ENCODE measurements around the gene KLK5. TPM values are rescaled to one million over a fixed set of nuclear protein-coding genes. Genes with fewer than 3 reads are reported as not detected.

Gene KLK5
- polyA plus RNA-seq, 3 donors = not detected

DNA sequence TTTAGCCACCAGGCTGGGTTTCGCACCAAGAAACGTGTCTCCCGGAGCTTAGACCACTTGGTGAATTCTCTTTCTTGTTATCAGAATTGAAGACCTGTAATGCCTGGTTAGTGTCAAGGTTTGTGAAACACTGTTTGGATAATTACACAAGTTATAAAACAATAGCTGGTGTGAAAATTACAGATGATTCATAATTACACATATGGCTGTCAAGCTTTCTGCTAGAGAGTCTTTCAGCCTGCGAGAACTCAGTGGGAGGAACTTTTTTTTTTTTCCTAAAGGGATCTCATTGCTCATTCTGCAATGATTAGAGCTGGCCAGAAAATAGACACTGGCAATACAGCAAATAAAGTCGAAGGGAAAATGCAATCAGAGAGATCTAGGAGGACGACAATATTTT is 28.3 kb downstream of the KLK5 start:
- 69% methylated on average over 3 of the region's 6 CpGs for WGBS (ENCODE audit: insufficient coverage)
- intact Hi-C loops (cut with micrococcal nuclease) = loop anchor here in 1 of 2 donors (10.0 kb wide), 1 partner anchor 240 kb away; no protein-coding TSS in a partner anchor
- no peak overlapping the region for H3K4me2 ChIP-seq (replicated peaks; ENCODE audit: extremely low read depth, low read length, poor library complexity, severe bottlenecking)

DNA sequence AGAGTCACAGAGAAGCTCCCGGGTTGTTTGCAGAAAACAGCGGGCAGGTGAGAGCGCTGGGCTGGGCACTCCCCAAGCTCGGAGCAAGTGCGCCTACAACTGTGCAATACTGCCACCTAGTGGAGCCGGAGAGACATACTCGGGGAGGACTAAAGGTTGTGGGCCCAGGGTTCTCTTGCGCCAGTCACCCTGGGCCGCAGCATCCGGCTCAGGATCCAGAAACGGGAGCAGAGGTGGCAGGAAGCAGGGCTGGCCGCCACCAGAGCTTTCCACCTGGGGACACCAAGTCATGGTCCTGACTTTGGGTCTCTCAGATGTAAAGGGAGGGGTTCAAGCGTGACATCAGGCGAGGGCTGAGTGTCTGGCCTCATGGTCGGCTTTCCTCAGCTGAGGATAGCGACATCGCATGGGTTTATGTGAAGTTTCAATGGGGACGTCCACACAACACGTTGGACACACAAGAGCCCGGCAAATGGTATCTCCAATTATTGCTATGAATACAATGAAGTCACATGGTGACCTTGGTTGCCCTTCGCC is 30.5 kb downstream of the KLK5 start:
- peaks cover 9% of the 10 kb centered on the region for H3K4me1 Mint-ChIP-seq
- H3K9me3 Mint-ChIP-seq = no peaks in the 10 kb centered on the region
- Histone ChIP-seq H3K4me1 (ENCODE audit: control insufficient read depth in 1 of 2, insufficient read depth in 2 of 2, low read length in 2 of 2) (no peaks in the 10 kb centered on the region), H3K27me3 (ENCODE audit: control insufficient read depth in 2 of 2, insufficient read depth in 2 of 2, low read length in 2 of 2) (peaks cover 0 to 3% of the 10 kb centered on the region in 2 donors), H2AFZ (ENCODE audit: insufficient read depth, low read depth, low read length, poor library complexity, severe bottlenecking) (no peak overlapping the region), H3K27ac (ENCODE audit: low read depth in 1 of 2, low read length in 2 of 2) (no peak overlapping the region), H3K79me2 (ENCODE audit: insufficient read depth, low read length) (no peaks in the 10 kb centered on the region), H3K9me3 (replicated peaks in 1 of 2; ENCODE audit: control insufficient read depth in 1 of 2, insufficient read depth in 1 of 2, low read length in 2 of 2) (no peaks in the 10 kb centered on the region), H3K9ac (ENCODE audit: insufficient read depth, low read length, poor library complexity, severe bottlenecking) (no peak overlapping the region), H3K4me2 (replicated peaks; ENCODE audit: extremely low read depth, low read length, poor library complexity, severe bottlenecking) (no peak overlapping the region), H4K20me1 (ENCODE audit: insufficient read depth, low read length) (no peaks in the 10 kb centered on the region), H3K4me3 (replicated peaks in 1 of 3; ENCODE audit: low read depth in 2 of 3, low read length in 3 of 3) (no peak overlapping the region), H3K36me3 (replicated peaks in 1 of 2; ENCODE audit: control insufficient read depth in 1 of 2, insufficient read depth in 2 of 2, low read length in 2 of 2) (no peaks in the 10 kb centered on the region)
- DNase-seq = peak; percentile 47 to 70 (median 54)
- H3K36me3 Mint-ChIP-seq = no peaks in the 10 kb centered on the region
- H3K4me3 Mint-ChIP-seq = no peak overlapping the region
- peaks cover 5 to 24% (median 19%) of the 10 kb centered on the region in 3 donors for H3K27me3 Mint-ChIP-seq (ENCODE audit: low read depth in 3 of 3)
- intact Hi-C loops (cut with micrococcal nuclease) = loop anchor here in 1 of 2 donors (10.0 kb wide), 1 partner anchor 242 kb away; no protein-coding TSS in a partner anchor
- TF ChIP-seq, protein P1, sequence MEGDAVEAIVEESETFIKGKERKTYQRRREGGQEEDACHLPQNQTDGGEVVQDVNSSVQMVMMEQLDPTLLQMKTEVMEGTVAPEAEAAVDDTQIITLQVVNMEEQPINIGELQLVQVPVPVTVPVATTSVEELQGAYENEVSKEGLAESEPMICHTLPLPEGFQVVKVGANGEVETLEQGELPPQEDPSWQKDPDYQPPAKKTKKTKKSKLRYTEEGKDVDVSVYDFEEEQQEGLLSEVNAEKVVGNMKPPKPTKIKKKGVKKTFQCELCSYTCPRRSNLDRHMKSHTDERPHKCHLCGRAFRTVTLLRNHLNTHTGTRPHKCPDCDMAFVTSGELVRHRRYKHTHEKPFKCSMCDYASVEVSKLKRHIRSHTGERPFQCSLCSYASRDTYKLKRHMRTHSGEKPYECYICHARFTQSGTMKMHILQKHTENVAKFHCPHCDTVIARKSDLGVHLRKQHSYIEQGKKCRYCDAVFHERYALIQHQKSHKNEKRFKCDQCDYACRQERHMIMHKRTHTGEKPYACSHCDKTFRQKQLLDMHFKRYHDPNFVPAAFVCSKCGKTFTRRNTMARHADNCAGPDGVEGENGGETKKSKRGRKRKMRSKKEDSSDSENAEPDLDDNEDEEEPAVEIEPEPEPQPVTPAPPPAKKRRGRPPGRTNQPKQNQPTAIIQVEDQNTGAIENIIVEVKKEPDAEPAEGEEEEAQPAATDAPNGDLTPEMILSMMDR (IDR thresholded peaks at IDR 0.05) = peak; percentile 97
- WGBS (ENCODE audit: insufficient coverage) = 15% methylated on average over 14 of the region's 21 CpGs
- H3K27ac Mint-ChIP-seq = no peak overlapping the region

More for the DNA sequence above, 28.3 kb downstream of the KLK5 start:
- Histone ChIP-seq H4K20me1 (ENCODE audit: insufficient read depth, low read length) (no peaks in the 10 kb centered on the region), H3K36me3 (replicated peaks in 1 of 2; ENCODE audit: control insufficient read depth in 1 of 2, insufficient read depth in 2 of 2, low read length in 2 of 2) (no peaks in the 10 kb centered on the region), H3K4me1 (ENCODE audit: control insufficient read depth in 1 of 2, insufficient read depth in 2 of 2, low read length in 2 of 2) (no peaks in the 10 kb centered on the region), H3K27me3 (ENCODE audit: control insufficient read depth in 2 of 2, insufficient read depth in 2 of 2, low read length in 2 of 2) (peaks cover 0 to 3% of the 10 kb centered on the region in 2 donors), H2AFZ (ENCODE audit: insufficient read depth, low read depth, low read length, poor library complexity, severe bottlenecking) (no peak overlapping the region), H3K9ac (ENCODE audit: insufficient read depth, low read length, poor library complexity, severe bottlenecking) (no peak overlapping the region), H3K9me3 (replicated peaks in 1 of 2; ENCODE audit: control insufficient read depth in 1 of 2, insufficient read depth in 1 of 2, low read length in 2 of 2) (no peaks in the 10 kb centered on the region), H3K79me2 (ENCODE audit: insufficient read depth, low read length) (no peaks in the 10 kb centered on the region), H3K27ac (ENCODE audit: low read depth in 1 of 2, low read length in 2 of 2) (no peak overlapping the region), H3K4me3 (replicated peaks in 1 of 3; ENCODE audit: low read depth in 2 of 3, low read length in 3 of 3) (no peak overlapping the region)
- Mint-ChIP-seq H3K27me3 (ENCODE audit: low read depth in 3 of 3) (peaks cover 5 to 26% (median 14%) of the 10 kb centered on the region in 3 donors), H3K4me3 (no peak overlapping the region), H3K36me3 (no peaks in the 10 kb centered on the region), H3K4me1 (peaks cover 9% of the 10 kb centered on the region), H3K27ac (no peak overlapping the region), H3K9me3 (peaks cover 0 to 2% (median 0%) of the 10 kb centered on the region in 7 donors)
- TF ChIP-seq, protein P1 (IDR thresholded peaks at IDR 0.05) = no peak
- DNase-seq = no peak

All from CD14-positive monocyte (primary cell).